ENCODE results near the gene CATSPERE.
"Not testable (repeated sequence)": the region's sequence is repeated elsewhere in the genome, so short reads cannot be mapped to it uniquely, and the experiment has no call there.

Gene CATSPERE

GRCh38 chr1:244636488-244637259, 175.6 kb downstream of the CATSPERE start:
- no peak for DNase-seq

GRCh38 chr1:244639561-244639960, 178.5 kb downstream of the CATSPERE start:
- no peak for DNase-seq

- no peak for DNase-seq
Observed at GRCh38 chr1:244640917-244641316, 179.8 kb downstream of the CATSPERE start.

GRCh38 chr1:244642526-244642925, 181.5 kb downstream of the CATSPERE start:
- DNase-seq: no peak

- DNase-seq: no peak
Observed at GRCh38 chr1:244642988-244643387, 181.9 kb downstream of the CATSPERE start.

GRCh38 chr1:244645414-244645813, 184.3 kb downstream of the CATSPERE start:
- no peak for DNase-seq

- no peak for DNase-seq
Observed at GRCh38 chr1:244645890-244646289, 184.8 kb downstream of the CATSPERE start.

GRCh38 chr1:244647819-244648218, 186.7 kb downstream of the CATSPERE start:
- DNase-seq: no peak

GRCh38 chr1:244651956-244652622, 191.0 kb downstream of the CATSPERE start:
- no peak for DNase-seq

GRCh38 chr1:244652623-244653438, 191.8 kb downstream of the CATSPERE start, which contains the start of gene DESI2:
Gene DESI2 (plus strand): TSS chr1:244653126. CDS start chr1:244653314, 188 bp downstream.
- DNase-seq: peak; percentile 97

GRCh38 chr1:244653439-244654107, 192.5 kb downstream of the CATSPERE start:
- no peak for DNase-seq

GRCh38 chr1:244654108-244655038, 193.3 kb downstream of the CATSPERE start:
- DNase-seq: no peak

GRCh38 chr1:244655186-244655585, 194.1 kb downstream of the CATSPERE start:
- no peak for DNase-seq

GRCh38 chr1:244657421-244657820, 196.3 kb downstream of the CATSPERE start:
- no peak for DNase-seq

GRCh38 chr1:244659694-244660093, 198.6 kb downstream of the CATSPERE start:
- DNase-seq: no peak

- no peak for DNase-seq
Observed at GRCh38 chr1:244660595-244660994, 199.5 kb downstream of the CATSPERE start.

GRCh38 chr1:244661569-244662312, 200.7 kb downstream of the CATSPERE start:
- not testable (repeated sequence) for DNase-seq

GRCh38 chr1:244662599-244662998, 201.5 kb downstream of the CATSPERE start:
- no peak for DNase-seq

GRCh38 chr1:244664353-244664752, 203.3 kb downstream of the CATSPERE start:
- no peak for DNase-seq

GRCh38 chr1:244665771-244666217, 204.7 kb downstream of the CATSPERE start:
- DNase-seq: no peak

All from activated CD8-positive, alpha-beta memory T cell treated with anti-CD3 and anti-CD28 coated beads, Interleukin-2, amount 50 U/mL, for 4 hours (primary cell).